GM23338 (cell line): ENCODE measurements around the gene CT45A2.
"Not testable (repeated sequence)": the region's sequence is repeated elsewhere in the genome, so short reads cannot be mapped to it uniquely, and the experiment has no call there.

Source experiments
- NANOG ChIP-seq: IDR thresholded peaks from 2 replicates; pipeline ENCODE4 v1.6.1; 2016; ENCODE audit warnings: antibody characterized with exemption, borderline replicate concordance
- POLR2AphosphoS5 ChIP-seq: IDR thresholded peaks from 2 replicates; pipeline ENCODE4 v1.6.1; 2016; ENCODE audit warnings: antibody characterized with exemption, low read depth

DNA sequence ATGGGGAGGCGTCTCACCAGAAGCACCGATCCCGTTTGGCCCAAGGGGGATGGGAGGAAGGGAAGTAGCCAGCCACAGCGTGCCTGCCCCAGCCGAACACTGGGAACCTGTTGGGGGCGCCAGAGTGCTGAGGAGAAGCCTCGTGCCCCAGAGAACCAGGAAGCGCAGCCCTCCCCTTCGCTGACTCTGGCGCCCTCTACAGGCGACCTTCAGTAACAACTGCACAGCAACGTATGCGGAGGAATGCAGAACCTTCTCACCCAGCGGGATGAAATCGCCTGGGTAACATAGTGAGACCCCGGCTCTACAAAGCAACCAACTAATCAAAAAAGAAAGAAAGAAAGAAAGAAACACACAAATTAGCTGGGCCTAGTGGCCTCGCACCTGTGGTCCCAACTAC is 17.4 kb upstream of the CT45A2 start, which contains the start of gene CT45A7:
- not testable (repeated sequence) for TF ChIP-seq NANOG, POLR2AphosphoS5
